Mucosa of descending colon (tissue), 3 donors: ENCODE measurements around the gene CCL26. TPM values are rescaled to one million over a fixed set of nuclear protein-coding genes. Genes with fewer than 3 reads are reported as not detected.
"Not testable (repeated sequence)": the region's sequence is repeated elsewhere in the genome, so short reads cannot be mapped to it uniquely, and the experiment has no call there.

ENCODE experiments used
- ATAC-seq: fragments of 200-7000 bp; cut with Tn5 transposase; one replicate; pipeline ENCODE4 v1.9.1; 2020; ENCODE audit warnings: mild to moderate bottlenecking, moderate library complexity
- DNase-seq, 3 donors: peaks; one replicate each; pipeline ENCODE4 v3.0.0-alpha.2; 2020
- H3K36me3 ChIP-seq: fragments of 200-600 bp; one replicate; pipeline ENCODE4 v1.8.0; 2021; ENCODE audit warnings: low read depth, mild to moderate bottlenecking
- H3K4me1 ChIP-seq: fragments of 200-600 bp; one replicate; pipeline ENCODE4 v1.8.0; 2021; ENCODE audit warnings: low read depth, mild to moderate bottlenecking
- H3K4me3 ChIP-seq: fragments of 200-600 bp; one replicate; pipeline ENCODE4 v1.8.0; 2021; ENCODE audit warnings: mild to moderate bottlenecking
- H3K9me3 ChIP-seq: fragments of 200-600 bp; one replicate; pipeline ENCODE4 v1.8.0; 2021; ENCODE audit warnings: mild to moderate bottlenecking
- intact Hi-C, 2 donors: fragments of 100-400 bp; cut with DNase I in 1 of 2; cut with micrococcal nuclease in 1 of 2; formaldehyde crosslinking; loops; one replicate each; pipeline versions ENCODE4 v1.11.0 to v1.11.1; 2022; cut with DNase I, micrococcal nuclease
- total RNA-seq, 3 donors: library from RNA; stranded (reverse); fragmentation: NEBNext Ultra II Directional in 2 of 3; extraction: Animal tissue kit (Norgen Biotek cat#: 25700) in 2 of 3; gene quantifications; one replicate each; pipeline versions ENCODE4 v1.2.1 to v1.2.4, GENCODE V29; 2021 to 2023
- TF ChIP-seq, protein P1 (sequence below): fragments of 200-600 bp; IDR thresholded peaks from one replicate; pipeline ENCODE4 v1.8.0; 2022; ENCODE audit warnings: antibody characterized with exemption, mild to moderate bottlenecking
- donor health status: DM: no; HTN: no; CAD: no; lungs with moderate emphysema.
- donor health status: DM: no; HTN: no; CAD: no.
- donor health status: DM: no; HTN: yes; CAD: no.

CCL26 gene
- total RNA-seq, 3 donors from 2014 or later = 0.84 to 1.1 TPM; not detected in 1

DNA sequence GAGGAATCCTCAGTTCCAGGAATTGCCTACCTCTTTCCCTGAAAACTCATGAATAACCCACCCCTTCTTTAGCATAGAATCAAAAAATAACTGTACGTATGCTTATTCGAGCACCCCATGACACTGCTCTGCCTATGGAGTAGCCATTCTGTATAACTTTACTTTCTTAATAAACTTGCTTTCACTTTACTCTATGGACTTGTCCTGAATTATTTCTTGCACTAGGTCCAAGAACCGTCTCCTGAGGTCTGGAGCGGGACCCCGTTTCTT lies 30.5 kb upstream of the CCL26 start:
- TF ChIP-seq, protein P1, sequence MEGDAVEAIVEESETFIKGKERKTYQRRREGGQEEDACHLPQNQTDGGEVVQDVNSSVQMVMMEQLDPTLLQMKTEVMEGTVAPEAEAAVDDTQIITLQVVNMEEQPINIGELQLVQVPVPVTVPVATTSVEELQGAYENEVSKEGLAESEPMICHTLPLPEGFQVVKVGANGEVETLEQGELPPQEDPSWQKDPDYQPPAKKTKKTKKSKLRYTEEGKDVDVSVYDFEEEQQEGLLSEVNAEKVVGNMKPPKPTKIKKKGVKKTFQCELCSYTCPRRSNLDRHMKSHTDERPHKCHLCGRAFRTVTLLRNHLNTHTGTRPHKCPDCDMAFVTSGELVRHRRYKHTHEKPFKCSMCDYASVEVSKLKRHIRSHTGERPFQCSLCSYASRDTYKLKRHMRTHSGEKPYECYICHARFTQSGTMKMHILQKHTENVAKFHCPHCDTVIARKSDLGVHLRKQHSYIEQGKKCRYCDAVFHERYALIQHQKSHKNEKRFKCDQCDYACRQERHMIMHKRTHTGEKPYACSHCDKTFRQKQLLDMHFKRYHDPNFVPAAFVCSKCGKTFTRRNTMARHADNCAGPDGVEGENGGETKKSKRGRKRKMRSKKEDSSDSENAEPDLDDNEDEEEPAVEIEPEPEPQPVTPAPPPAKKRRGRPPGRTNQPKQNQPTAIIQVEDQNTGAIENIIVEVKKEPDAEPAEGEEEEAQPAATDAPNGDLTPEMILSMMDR = no peak
- intact Hi-C loops = no loop called here
- ATAC-seq = no peak

GRCh38 chr7:75798770-75799169 lies 26.8 kb upstream of the CCL26 start:
- TF ChIP-seq, protein P1 = no peak
- intact Hi-C loops = no loop called here

More for the DNA sequence above, 30.5 kb upstream of the CCL26 start:
- Histone ChIP-seq H3K9me3 (peaks cover 20% of the 10 kb centered on the region), H3K4me3 (no peak overlapping the region), H3K36me3 (no peaks in the 10 kb centered on the region), H3K4me1 (no peaks in the 10 kb centered on the region)
- no peak for DNase-seq

DNA sequence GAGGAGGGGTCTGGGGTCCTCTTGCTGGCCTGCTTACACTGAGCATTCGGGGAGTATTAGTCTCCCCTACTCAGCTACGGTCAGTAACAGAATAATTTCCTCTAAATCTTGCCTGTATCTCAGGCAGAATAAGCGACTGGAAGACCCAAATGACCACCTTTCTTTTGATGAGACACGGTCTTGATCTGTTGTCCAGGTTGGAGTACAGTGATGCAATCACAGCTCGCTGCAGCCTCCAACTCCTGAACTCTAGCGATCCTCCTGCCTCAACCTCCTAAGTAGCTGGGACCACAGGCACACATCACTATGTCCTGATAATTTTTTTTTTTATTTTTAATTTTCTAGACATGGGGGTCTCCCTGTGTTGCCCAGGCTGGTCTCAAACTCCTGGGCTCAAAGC lies 24.4 kb upstream of the CCL26 start:
- intact Hi-C loops = no loop called here
- H3K9me3 ChIP-seq = no peaks in the 10 kb centered on the region
- no peak for ATAC-seq

More at GRCh38 chr7:75798770-75799169, 26.8 kb upstream of the CCL26 start:
- ATAC-seq = peak; percentile 85
- no peaks in the 10 kb centered on the region for H3K4me1 ChIP-seq
- no peak overlapping the region for H3K4me3 ChIP-seq
- H3K9me3 ChIP-seq = no peaks in the 10 kb centered on the region
- H3K36me3 ChIP-seq = no peaks in the 10 kb centered on the region
- DNase-seq = peak in 1 of 3 donors; percentile 43

DNA sequence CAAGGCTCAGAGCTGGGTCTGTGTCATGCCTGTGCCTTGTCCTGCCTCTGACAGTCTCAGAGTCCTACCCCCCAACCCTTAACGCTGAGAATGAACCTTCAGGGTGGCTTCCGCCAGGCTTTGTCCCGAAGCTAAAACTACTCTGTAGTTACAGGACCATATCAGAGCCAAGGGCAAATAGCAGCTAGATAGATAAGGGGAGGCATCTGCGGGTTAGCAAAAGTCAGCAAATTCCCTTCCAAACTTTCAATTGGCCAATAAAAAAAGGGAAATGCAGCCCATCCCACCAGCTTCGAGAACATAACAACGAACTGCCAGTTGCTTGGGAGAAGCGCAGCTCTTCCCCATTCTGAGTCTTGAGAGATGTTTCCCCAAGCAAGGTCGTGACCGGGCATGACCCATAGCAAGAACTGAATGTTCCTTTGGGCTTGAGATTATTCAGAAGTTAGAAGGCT lies 23.8 kb upstream of the CCL26 start:
- DNase-seq (peak in 1 of 3 donors; percentile 39), ATAC-seq (no peak)
- Histone ChIP-seq H3K9me3 (no peaks in the 10 kb centered on the region), H3K36me3 (no peaks in the 10 kb centered on the region), H3K4me3 (no peak overlapping the region), H3K4me1 (peaks cover 9% of the 10 kb centered on the region)
- intact Hi-C loops = no loop called here
- TF ChIP-seq, protein P1 = no peak

More for the DNA sequence above, 24.4 kb upstream of the CCL26 start:
- no peaks in the 10 kb centered on the region for H3K36me3 ChIP-seq
- H3K4me1 ChIP-seq = peaks cover 5% of the 10 kb centered on the region
- DNase-seq = no peak
- H3K4me3 ChIP-seq = no peak overlapping the region
- TF ChIP-seq, protein P1 = no peak

DNA sequence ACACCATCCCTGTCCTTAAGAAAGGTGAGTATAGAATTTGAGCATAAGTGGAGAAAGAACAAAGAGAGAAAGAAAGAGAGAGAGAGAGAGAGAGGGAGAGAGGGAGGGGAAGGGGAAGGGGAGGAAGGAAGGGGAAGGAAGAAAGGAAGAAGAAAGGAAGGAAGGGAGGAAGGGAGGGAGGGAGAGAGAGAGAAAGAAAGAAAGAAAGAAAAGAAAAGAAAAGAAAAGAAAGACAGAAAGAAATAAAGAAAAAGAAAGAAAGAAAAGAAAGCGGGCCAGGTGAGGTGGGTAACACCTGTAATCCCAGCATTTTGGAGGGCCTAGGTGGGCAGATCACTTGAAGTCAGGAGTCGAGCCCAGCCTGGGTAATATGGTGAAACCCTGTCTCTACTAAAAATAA lies 21.7 kb upstream of the CCL26 start:
- Histone ChIP-seq H3K36me3 (no peaks in the 10 kb centered on the region), H3K4me3 (no peak overlapping the region), H3K9me3 (no peaks in the 10 kb centered on the region), H3K4me1 (peaks cover 9% of the 10 kb centered on the region)
- intact Hi-C loops = no loop called here
- ATAC-seq = no peak
- TF ChIP-seq, protein P1 = no peak
- DNase-seq = no peak

- H3K4me1 ChIP-seq, H3K9me3 ChIP-seq, ATAC-seq, H3K36me3 ChIP-seq, DNase-seq, intact Hi-C loops, H3K4me3 ChIP-seq: not testable (repeated sequence)
Measured at GRCh38 chr7:75792567-75792966, 20.6 kb upstream of the CCL26 start.
